ENCODE measurements around the gene PCSK9.
A peak's percentile ranks its signal among the peaks of the same experiment; 100 is the strongest.
"Not testable (repeated sequence)": the region's sequence is repeated elsewhere in the genome, so short reads cannot be mapped to it uniquely, and the experiment has no call there.

The PCSK9 gene

GRCh38 chr1:55010194-55010886, 29.0 kb upstream of the PCSK9 start:
- no peak for DNase-seq

- no peak for DNase-seq
These were observed 28.5 kb upstream of the PCSK9 start for GRCh38 chr1:55010887-55011217.

- DNase-seq: no peak
These were observed 26.7 kb upstream of the PCSK9 start for GRCh38 chr1:55012661-55013060.

GRCh38 chr1:55015123-55015522, 24.2 kb upstream of the PCSK9 start:
- DNase-seq: no peak

GRCh38 chr1:55015731-55016620, 23.4 kb upstream of the PCSK9 start:
- no peak for DNase-seq

GRCh38 chr1:55018395-55018794, 21.0 kb upstream of the PCSK9 start:
- DNase-seq: no peak

- peak; percentile 77 for DNase-seq
These were observed 17.3 kb upstream of the PCSK9 start for GRCh38 chr1:55021942-55022546.

GRCh38 chr1:55024163-55024562, 15.2 kb upstream of the PCSK9 start:
- not testable (repeated sequence) for DNase-seq

- not testable (repeated sequence) for DNase-seq
These were observed 12.7 kb upstream of the PCSK9 start for GRCh38 chr1:55026682-55027081.

GRCh38 chr1:55031098-55031497, 8.2 kb upstream of the PCSK9 start:
- not testable (repeated sequence) for DNase-seq

GRCh38 chr1:55033265-55033614, 6.1 kb upstream of the PCSK9 start:
- no peak for DNase-seq

GRCh38 chr1:55034476-55035133, 4.7 kb upstream of the PCSK9 start:
- DNase-seq: peak; percentile 19

- no peak for DNase-seq
These were observed 3.4 kb upstream of the PCSK9 start for GRCh38 chr1:55035904-55036303.

- no peak for DNase-seq
These were observed 1.4 kb upstream of the PCSK9 start for GRCh38 chr1:55037733-55038551.

- DNase-seq: no peak
These were observed 853 bp upstream of the PCSK9 start for GRCh38 chr1:55038552-55038838.

- no peak for DNase-seq
These were observed 390 bp upstream of the PCSK9 start for GRCh38 chr1:55038974-55039341.

GRCh38 chr1:55040083-55040932, 960 bp downstream of the PCSK9 start:
- DNase-seq: no peak

- DNase-seq: no peak
These were observed 1.7 kb downstream of the PCSK9 start for GRCh38 chr1:55040933-55041494.

GRCh38 chr1:55041613-55042012, 2.3 kb downstream of the PCSK9 start:
- no peak for DNase-seq

- no peak for DNase-seq
These were observed 3.7 kb downstream of the PCSK9 start for GRCh38 chr1:55043011-55043410.

GRCh38 chr1:55043726-55044125, 4.4 kb downstream of the PCSK9 start:
- no peak for DNase-seq
